HG03095 (cell line): Measurements from ENCODE around the gene UBE4B.

Experiments used
- ATAC-seq: cut with Tn5 transposase; IDR thresholded peaks from one replicate; pipeline ENCODE4 v1.9.1; 2021; ENCODE audit warnings: moderate library complexity; ENCODE audit not compliant: unreplicated experiment

The UBE4B gene

DNA sequence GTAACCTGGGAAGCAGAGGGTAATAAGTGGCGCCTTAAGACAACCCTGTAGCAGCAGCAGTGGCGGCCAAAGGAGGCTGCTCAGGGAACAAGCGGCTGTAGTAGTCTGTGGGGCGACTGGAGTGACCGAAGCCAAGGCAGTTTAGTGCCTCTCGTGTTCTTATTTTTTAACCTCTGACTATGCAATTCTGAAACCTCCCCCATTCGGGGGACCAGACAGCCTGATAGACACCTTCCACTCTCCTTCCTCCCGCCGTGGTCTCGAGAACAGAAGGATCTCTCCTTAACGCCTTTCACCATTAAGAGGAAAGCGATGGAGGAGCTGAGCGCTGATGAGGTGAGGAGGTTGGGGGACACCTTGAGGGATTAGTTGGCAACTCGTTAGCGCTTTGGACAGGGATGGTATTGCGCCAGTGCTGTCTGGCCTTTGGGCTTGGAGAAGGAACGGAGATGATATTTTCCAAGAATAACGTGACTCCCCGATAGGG lies 644 bp downstream of the UBE4B start:
- ATAC-seq = peak; percentile 15

DNA sequence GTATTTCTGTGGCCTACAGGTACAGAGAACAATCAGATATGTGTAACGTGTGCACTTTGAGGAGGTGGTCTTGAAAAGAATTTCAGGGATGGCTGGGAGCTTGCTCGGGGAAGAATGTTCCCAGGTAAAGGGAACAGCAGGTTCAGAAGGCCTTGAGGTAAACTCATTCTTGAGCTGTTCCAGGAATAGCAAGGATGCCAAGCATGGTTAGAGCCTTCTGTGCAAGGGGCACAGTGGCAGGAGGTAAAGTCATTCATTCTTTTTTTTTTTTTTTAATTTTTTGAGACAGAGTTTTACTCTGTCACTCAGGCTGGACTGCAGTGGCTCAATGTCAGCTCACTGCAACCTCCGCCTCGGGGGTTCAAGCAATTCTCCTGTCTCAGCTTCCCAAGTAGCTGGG lies 10.0 kb downstream of the UBE4B start:
- no peak for ATAC-seq

DNA sequence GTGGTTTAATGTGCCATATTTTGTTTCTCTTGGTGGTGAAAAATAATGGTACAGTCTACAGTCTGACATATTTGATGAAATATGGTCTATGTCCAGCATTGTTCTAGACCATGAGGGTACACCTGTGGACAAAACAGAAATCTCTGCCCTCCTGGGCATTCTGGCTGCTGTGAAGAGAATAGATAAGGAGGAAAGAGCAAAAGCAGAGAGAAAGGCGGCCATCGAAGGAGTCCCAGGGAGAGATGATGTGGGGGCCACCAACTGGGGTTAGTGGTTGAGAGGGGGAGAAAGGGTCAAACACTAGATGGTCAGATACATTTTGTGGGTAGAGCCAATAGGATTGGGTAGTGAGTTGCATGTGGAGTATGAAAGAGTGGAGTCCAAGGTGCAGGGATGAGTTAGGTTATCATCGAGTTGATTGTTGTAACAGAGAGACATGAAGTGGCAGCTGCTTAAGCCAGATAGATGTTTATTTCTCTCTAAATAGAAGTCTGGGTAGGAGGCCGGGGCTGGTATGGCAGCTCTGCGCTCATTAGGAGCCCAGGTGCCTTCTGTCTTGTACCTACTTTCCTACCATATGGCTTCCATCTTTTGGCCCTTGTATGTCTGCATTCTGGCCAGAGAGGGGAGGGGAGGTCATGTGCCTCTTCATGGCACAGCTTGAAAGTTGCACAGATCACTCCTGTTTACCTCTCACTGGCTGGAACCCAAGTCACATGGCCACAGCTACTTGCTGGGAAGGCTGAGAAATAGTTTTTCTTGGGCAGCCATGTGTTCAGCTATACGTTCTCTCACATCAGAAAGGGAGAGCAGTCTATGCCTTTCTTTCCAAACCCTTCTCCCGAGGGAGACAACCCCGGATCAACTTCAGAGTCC lies 13.0 kb downstream of the UBE4B start:
- ATAC-seq = no peak

DNA sequence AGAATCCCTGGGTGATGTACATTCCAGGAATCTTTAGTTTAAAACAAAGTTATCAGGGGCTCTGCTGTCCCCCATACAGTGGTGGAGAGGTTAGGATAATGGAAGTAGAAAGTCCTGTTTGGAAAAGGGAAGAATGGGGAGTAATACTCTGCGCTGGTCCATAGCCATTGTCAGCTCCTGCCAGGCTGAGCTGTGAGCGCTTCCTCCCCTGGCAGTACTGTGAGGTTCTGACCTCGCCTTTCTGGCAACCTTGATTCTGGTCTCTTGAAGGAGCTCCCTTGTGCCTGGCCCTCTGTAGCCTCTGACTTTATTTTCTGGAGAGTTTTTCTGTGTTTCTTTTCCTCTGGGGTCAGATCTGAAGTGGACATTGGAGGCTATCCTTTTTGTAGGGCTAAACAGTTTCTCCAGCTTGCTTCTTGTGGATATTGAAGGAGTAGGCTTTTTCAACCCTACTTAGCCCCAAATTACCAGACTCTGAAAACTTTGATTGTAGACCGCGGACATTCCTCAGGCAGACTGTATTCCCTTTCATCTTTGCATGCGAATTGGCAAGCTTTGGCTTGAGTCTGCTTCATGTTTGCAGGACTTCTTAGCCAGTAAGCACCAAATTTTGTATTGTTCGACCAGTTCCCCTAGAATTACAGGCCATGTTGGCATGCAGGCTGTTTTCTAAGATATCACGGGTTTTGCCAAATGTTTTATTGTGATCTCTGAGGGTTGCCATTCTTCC lies 13.8 kb downstream of the UBE4B start:
- ATAC-seq = no peak

DNA sequence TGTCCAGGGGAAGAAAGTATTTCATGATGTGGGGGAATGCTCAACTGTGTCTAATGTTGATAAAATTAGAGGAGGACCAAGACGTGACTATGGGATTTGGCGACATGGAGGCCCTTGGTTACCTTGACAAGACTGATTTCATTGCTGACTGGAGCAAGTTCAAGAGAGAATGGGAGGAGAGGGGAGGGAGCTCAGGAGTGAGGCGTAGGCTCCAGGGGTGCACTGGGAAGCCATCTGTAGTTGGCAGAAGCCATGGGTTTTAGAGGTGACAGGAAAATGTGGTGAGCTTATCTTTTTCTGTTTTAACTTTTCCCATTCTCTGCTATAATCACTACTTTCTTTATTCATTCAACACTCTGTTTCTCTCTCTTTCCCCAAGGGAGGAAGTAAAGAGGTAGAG lies 15.8 kb downstream of the UBE4B start:
- no peak for ATAC-seq

DNA sequence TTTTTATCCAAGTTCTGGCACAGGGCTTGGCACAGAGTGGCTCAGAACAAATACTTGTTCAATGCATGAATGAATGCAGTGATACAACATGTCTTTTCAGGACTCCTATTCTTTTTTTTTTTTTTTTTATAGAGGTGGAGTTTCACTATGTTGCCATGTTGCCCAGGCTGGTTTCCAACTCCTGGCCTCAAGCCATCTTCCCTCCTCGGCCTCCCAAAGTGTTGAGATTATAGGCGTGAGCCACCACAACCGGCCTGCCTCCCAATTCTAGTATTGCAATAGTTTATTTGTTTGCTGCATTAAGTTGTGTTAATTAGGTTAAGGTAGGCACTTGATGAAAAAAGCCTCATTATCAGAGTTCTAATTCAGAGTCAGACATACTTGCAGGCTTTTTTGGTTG lies 17.9 kb downstream of the UBE4B start:
- no peak for ATAC-seq

DNA sequence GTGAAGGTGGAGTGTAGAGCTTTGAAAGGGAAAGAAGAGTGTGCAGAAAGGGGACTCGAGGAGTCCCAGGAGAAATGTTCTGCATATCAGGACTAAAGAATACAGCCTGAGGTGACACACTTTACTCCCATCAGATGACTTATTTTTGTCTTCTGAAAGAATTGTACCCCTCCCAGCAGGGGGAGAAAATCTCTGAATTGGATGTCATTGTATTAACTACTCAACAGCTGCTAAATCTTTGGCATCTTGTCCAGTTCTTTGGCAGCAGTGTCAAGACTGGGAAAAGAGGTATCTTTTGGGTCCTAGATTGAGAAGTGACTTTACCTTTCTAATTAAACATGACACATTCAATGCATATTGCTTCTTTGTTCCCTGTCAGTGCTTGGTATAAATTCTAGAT lies 18.9 kb downstream of the UBE4B start:
- ATAC-seq = no peak

DNA sequence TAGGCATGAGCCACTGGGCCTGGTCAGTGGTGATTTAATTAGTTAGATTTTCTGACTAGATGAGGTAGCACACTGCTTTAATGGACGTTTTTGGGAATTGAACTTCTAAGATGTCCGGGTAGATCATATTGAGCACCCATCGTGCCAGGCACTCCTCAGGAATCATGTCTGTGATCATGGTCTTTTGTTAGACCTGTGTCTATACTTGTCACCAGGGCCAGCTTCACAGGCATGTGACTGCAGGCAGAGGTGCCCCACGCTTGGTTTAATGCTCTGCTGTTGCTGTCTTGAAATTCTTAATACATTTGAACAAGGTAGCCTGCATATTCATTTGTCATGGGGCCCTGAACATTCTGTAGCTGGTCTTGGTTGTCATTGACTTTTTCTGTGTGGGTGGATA lies 19.6 kb downstream of the UBE4B start:
- ATAC-seq = no peak

DNA sequence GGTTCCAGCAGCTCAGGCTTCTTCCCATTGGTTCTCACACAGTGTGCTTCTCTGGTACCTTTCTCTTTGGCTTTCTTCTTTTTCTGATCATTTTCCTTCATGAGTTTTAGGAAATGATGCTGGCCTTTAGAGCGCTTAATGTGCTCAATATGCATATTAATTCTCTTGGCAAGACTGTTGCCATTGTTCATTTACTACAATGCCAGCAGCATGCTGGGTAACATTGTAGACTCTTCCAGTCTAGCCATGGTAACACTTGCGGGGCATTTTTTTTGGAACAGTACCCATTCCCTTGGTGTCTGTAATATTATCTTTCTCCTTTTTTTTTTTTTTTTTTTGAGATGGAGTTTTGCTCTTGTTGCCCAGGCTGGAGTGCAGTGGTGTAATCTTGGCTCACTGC lies 21.7 kb downstream of the UBE4B start:
- ATAC-seq = no peak

DNA sequence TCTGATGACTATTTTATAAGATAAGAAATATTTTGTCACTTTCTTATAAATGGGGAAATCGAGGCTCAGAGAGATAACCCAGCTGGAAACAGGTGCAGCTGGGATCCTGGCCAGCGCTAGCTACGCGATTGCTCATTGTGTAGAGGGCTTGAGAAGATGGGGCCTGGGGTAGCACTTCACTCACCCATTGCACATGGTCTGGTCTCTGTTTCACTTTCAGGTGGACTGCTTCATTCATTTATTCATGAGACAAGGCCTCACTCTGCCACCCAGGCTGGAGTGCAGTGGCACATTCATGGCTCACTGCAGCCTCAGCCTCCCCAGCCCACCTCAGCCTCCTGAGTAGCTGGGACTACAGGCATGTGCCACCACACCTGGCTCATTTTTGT lies 23.8 kb downstream of the UBE4B start:
- ATAC-seq = no peak

DNA sequence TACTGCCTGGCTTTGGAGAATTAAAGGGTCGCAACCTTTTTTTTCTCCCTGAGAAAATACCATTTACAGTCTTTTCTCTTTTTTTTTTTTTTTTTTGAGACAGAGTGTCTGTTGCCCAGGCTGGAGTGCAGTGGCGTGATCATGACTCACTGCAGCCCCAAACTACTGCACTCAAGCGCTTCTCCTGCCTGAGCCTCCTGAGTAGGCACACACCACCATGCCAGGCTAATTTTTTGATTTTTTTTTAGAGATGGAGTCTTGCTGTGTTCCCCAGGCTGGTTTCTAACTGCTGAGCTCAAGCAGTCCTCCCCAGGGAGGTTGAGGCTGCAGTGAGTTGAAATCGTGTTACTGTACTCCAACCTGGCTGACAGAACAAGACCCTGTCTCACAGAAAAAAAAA lies 24.6 kb downstream of the UBE4B start:
- ATAC-seq = no peak

DNA sequence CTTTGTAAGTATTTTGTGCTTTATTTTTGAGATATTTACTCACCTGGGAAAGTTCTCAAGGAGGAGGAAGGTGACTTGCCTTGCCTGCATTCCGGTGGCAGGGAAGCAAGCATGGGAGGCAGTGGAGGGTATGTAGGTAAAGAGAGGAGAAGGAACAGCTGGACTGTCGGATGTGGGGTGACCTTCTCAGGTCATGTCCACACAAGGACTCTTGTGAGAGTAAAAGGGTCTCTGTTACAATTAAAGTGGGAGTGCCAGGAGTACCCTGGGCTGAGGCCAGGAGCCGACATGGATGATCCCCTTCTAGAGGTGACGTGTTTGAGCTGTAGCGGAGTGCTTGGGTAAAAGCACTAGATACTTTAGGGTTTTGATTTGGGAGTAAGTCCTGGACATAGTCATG lies 25.0 kb downstream of the UBE4B start:
- ATAC-seq = no peak

DNA sequence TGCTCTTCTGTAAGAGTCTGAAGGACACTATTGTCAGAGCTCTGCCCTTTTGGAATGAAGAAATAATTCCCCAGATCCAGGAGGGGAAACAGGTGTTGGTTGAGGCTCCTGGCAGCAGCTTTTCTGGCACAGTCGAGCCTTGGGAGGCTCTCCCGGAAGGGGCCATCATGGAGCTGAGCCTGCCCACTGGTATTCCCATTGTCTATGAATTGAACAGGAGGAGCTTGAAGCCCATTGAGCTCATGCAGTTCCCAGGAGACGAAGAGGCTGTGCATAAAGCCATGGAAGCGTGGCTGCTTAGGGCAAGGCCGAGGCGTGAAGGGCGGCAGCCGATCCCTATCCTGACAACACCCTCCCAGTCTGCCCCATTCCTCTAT lies 26.6 kb downstream of the UBE4B start:
- ATAC-seq = no peak

DNA sequence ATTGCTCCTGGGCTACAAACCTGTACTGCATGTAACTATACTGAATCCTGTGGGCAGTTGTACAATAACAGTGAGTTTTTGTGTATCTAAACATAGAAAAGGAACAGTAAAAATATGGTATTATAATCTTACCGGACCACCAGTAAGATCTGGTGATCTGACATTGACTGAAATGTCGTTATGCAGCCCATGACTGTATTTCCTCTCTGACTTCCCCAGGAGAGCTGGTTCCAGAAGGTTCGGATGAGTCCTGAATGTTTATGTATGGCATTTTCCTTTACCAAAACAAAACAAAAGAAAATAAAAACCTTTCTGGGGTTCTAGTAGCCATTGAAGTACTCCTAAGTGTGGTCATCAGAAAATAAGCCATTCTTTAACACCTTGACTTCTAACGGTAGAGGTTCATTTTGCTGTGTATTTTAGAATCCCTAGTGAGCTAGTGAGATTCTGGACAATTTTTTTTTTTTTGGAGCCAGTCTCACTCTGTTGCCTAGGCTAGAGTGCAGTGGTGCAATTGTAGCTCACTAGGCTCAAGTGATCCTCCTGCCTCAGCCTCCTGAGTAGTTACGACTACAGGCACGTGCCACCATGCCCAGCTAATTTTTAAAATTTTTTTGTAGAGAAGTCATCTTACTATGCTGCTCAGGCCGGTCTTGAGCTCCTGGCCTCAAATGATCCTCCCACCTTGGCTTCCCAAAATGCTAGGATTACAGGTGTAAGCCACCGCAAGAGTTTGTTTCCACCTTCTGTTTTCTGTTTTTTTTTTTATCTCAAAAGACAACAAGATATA lies 27.7 kb downstream of the UBE4B start:
- ATAC-seq = no peak

DNA sequence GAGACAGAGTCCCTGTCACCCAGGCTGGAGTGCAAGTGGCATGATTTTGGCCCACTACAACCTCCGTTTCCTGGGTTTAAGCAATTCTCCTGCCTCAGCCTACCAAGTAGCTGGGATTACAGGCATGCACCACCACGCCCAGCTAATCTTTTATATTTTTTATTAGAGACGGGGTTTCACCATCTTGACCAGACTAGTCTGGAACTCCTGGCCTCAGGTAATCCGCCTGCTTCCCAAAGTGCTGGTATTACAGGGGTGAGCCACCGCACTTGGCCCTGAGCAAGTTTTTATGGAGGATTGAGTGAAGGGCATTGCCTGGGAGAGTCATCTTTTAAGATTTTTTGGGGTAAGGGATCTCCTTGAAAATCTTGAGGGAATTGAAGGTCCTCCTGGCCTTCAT lies 28.5 kb downstream of the UBE4B start:
- no peak for ATAC-seq

DNA sequence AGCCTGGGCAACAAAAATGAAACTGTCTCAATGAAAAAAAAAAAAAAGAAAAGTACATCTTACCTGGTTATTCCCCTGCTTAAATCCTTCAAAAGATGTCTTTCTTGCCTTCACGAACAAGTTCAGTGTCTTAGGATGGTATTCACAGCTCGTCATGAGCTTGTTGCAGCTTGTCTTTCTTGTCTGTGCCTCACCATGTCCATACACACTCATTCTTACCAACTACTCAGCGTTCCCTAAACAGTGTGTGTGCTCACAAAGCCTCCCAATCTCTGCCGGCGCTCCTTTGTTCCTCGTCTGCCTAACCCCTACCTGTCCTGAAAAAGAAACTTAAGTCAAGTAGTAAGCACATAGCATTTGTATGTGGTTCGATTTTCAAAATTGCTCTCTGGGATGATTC lies 31.1 kb downstream of the UBE4B start:
- no peak for ATAC-seq

DNA sequence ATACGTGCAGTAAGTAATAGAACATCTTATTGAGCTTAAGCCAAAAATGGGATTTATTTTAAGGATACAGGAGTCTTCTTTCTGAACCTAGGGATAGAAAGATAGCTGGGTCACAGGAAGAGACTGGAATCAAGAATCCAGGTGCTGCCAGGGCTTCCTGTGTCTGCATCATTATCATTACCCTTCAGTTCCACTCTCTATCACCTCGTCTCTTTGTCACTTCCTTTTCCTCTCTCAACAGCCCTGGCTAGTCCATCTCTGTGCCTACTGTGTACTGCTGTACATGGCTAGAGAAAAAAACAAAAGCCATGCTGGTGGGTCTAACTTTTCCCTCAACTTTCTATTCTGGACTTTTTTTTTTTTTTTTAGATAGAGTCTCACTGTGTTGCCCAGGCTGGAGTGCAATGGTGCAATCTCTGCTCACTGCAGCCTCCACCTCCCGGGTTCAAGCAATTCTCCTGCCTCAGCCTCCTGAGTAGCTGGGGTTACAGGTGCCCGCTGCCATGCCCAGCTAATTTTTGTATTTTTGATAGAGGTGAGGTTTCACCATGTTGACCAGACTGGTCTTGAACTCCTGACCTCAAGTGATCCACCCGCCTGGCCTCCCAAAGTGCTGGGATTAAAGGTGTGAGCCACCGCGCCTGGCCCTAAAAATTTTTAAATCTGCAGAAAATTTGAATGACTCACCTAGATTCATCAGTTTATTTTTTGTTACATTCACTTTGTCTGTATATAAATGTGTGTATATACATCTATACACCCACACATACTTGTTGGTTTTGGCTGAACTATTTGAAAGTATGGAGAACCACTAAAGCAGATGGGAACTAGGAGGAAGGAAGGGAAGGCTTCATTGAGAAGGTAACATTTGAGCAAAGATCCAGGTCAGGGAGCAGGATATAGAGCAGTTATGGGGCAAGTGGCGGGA lies 31.9 kb downstream of the UBE4B start:
- no peak for ATAC-seq

DNA sequence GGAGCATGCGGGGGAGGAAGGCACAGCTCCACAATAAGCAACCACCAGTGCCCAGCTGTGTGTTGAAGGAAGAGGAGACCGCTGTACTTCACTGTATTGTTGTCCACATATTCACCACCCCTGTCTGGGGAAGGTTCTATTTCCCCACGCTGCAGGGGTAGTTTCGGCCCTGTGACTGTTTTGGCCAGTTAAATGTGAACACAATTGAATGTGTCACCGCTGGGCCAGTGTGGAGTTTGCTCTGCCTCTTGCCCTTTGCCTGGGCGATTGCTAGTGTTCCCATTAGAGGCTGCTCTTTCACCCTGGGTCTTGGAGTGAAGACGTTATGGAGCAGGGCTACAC lies 32.6 kb downstream of the UBE4B start:
- ATAC-seq = no peak

DNA sequence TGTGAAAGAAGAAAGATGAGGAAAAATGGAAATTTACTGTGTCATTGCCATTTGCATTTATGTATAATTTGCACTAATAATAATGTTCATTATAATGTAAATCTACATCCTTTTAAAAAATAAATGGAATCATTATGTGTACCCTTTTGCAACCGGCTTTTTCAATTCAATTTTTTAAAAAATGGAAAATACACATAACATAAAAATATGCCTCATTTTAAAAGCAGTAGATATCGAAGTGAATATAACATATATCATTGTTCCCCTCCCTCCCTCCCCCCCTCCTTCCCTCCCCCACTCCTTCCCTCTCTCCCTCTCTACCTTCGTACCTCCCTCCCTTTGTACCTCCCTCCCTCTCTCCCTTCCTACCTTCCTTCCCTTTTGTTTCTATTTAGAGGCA lies 33.0 kb downstream of the UBE4B start:
- ATAC-seq = no peak

DNA sequence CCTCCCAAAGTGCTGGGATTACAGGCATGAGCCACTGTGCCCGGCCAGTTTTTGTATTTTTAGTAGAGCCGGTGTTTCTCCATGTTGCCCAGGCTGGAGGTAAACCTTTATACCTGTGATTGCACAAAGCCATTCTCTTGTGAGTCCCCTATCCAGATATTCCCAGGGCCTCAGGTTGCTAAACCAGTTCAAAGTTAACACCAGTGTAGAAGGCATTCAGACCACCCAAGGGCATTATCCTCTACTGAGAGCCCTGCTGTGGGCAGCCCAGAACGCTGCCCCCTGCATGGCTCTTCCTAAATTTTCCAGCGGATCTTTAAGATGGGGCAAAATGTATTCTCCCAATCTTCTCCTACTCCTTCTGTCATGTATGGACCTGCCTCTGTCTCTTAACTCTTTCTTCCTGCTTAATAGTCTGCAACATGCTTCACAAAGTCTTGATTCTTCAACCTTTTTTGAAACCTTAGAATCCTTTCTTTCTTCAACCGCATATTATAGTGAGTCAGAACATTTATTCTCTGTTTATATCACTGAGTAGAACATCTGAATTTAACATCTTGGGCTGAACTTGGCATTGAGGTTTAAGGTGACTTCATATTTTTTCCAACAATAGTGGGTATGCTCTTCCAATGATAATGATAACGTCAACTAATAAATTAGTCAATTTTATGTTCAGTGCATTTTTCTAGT lies 36.0 kb downstream of the UBE4B start:
- ATAC-seq = no peak
